GM12878 (cell line): Measurements from ENCODE around the gene BATF. TPM values are rescaled to one million over a fixed set of nuclear protein-coding genes. Genes with fewer than 3 reads are reported as not detected.
A peak's percentile ranks its signal among the peaks of the same experiment; 100 is the strongest.

Experiments used
- ATF2 ChIP-seq: IDR thresholded peaks from 2 replicates; pipeline ENCODE4 v1.6.1; 2012; ENCODE audit warnings: low read length, inconsistent platforms
- CEBPB ChIP-seq, 2 experiments: fragments of 150-350 bp in 1 of 2; IDR thresholded peaks; 2 replicates each; pipeline ENCODE4 v1.6.1; 2012 to 2014; ENCODE audit warnings: low read depth in 2 of 2, low read length in 2 of 2, borderline replicate concordance in 1 of 2, inconsistent platforms in 1 of 2
- CUX1 ChIP-seq: IDR thresholded peaks from 2 replicates; pipeline ENCODE4 v1.6.1; 2012; ENCODE audit warnings: improper control_type of control experiment, low read depth, low read length; ENCODE audit not compliant: insufficient replicate concordance
- DPF2 ChIP-seq: fragments of 450-650 bp; IDR thresholded peaks from 2 replicates; pipeline ENCODE4 v1.6.1; 2017; ENCODE audit warnings: mild to moderate bottlenecking
- HDAC6 ChIP-seq: fragments of 200-600 bp; sonication (generic); IDR thresholded peaks from one replicate; pipeline ENCODE4 v1.8.0; 2017; ENCODE audit warnings: antibody characterized with exemption; ENCODE audit not compliant: unreplicated experiment
- HDGF ChIP-seq: fragments of 450-650 bp; IDR thresholded peaks from 2 replicates; pipeline ENCODE4 v1.6.1; 2016; ENCODE audit warnings: antibody characterized with exemption
- IKZF2 ChIP-seq, 2 experiments: fragments of 450-650 bp; IDR thresholded peaks; 2 replicates each; pipeline ENCODE4 v1.6.1; 2017; ENCODE audit warnings: mild to moderate bottlenecking in 2 of 2, moderate library complexity in 2 of 2
- KLF5 ChIP-seq: fragments of 450-650 bp; IDR thresholded peaks from 2 replicates; pipeline ENCODE4 v1.6.1; 2014; ENCODE audit warnings: mild to moderate bottlenecking; ENCODE audit not compliant: partially characterized antibody
- MTA3 ChIP-seq: IDR thresholded peaks from 2 replicates; pipeline ENCODE4 v1.6.1; 2012; ENCODE audit warnings: low read length, inconsistent platforms, borderline replicate concordance
- MXI1 ChIP-seq: fragments of 150-350 bp; IDR thresholded peaks from 2 replicates; pipeline ENCODE4 v1.6.1; 2011; ENCODE audit warnings: low read depth, mild to moderate bottlenecking, inconsistent platforms, low read length, improper control_type of control experiment
- NBN ChIP-seq: fragments of 450-650 bp; IDR thresholded peaks from 2 replicates; pipeline ENCODE4 v1.6.1; 2016
- NFIC ChIP-seq: IDR thresholded peaks from 2 replicates; pipeline ENCODE4 v1.6.1; 2012; ENCODE audit warnings: low read depth, mild to moderate bottlenecking, inconsistent platforms, low read length, moderate library complexity
- NKRF ChIP-seq: fragments of 450-650 bp; conservative IDR thresholded peaks from 2 replicates; pipeline ENCODE4 v1.6.1; 2017; ENCODE audit warnings: mild to moderate bottlenecking, moderate library complexity
- PAX5 ChIP-seq: IDR thresholded peaks from 2 replicates; pipeline ENCODE4 v1.6.1; 2011; ENCODE audit warnings: low read depth, low read length, borderline replicate concordance
- WRNIP1 ChIP-seq: IDR thresholded peaks from 2 replicates; pipeline ENCODE4 v1.6.1; 2011; ENCODE audit warnings: low read depth, low read length, improper control_type of control experiment, borderline replicate concordance
- YY1 ChIP-seq: IDR thresholded peaks from 2 replicates; pipeline ENCODE4 v1.6.1; 2011; ENCODE audit warnings: low read depth, mild to moderate bottlenecking, low read length
- ZBTB4 ChIP-seq: fragments of 450-650 bp; formaldehyde crosslinking; IDR thresholded peaks from 2 replicates; pipeline ENCODE4 v1.4.0; 2022; ENCODE audit warnings: mild to moderate bottlenecking, moderate library complexity
- ZZZ3 ChIP-seq: IDR thresholded peaks from 2 replicates; pipeline ENCODE4 v1.6.1; 2011; ENCODE audit warnings: low read depth; ENCODE audit not compliant: control insufficient read depth, insufficient read length
- polyA plus RNA-seq, 11 experiments: library from polyadenylated mRNA; depleted of rRNA in 4 of 11; unstranded in 6 of 11; stranded (reverse) in 5 of 11; fragments of >200 nt; fragmentation: Nextera tagmentation in 4 of 11; fragmentation: Illumina TruSeq in 1 of 11; extraction: Ambion mirVana in 4 of 11; extraction: Trizol in 1 of 11; gene quantifications; 1 replicate in 1 of 11; 2 replicates in 10 of 11; pipeline versions ENCODE4 v1.2.1 to v1.2.3, GENCODE V29; 2011 to 2016; ENCODE audit warnings: inconsistent platforms in 2 of 11, missing spikeins in 2 of 11, low read depth in 1 of 11
- total RNA-seq, 4 experiments: library from RNA; depleted of rRNA in 3 of 4; stranded (reverse); fragments of >200 nt in 3 of 4; fragmentation: Illumina TruSeq in 1 of 4; extraction: Trizol in 1 of 4; gene quantifications; 2 replicates each; pipeline versions ENCODE4 v1.2.1 to v1.2.3, GENCODE V29; 2013 to 2021

The BATF gene
- total and polyA plus RNA-seq, 10 of the 15 experiments (the other 5 are each of a cell fraction or from before 2014, with no cell fraction given) = 10.0 to 154 (median 103) TPM

- no peak for TF ChIP-seq ZBTB4
- TF ChIP-seq PAX5 = peak; percentile 97
- peak; percentile 91 for TF ChIP-seq NFIC
- TF ChIP-seq ATF2 = peak; percentile 80; the same call in 1 of the 2 replicates
- TF ChIP-seq HDAC6 = no peak
- no peak for TF ChIP-seq KLF5
- peak; percentile 82 to 85 for TF ChIP-seq IKZF2 (IDR thresholded peaks at IDR 0.05)
- TF ChIP-seq MXI1 = peak; percentile 49; the same call in 1 of the 2 replicates
- peak; percentile 57; the same call in 1 of the 2 replicates for TF ChIP-seq DPF2
- TF ChIP-seq MTA3 = peak; percentile 81; the same call in 1 of the 2 replicates
- no peak for TF ChIP-seq CEBPB (IDR thresholded peaks at IDR 0.05; ENCODE audit: borderline replicate concordance in 1 of 2, low read depth in 2 of 2, low read length in 2 of 2)
- peak; percentile 55; the same call in 1 of the 2 replicates for TF ChIP-seq NBN
- TF ChIP-seq NKRF = no peak
- no peak for TF ChIP-seq HDGF
- TF ChIP-seq CUX1 = no peak
- TF ChIP-seq YY1 = peak; percentile 86
- TF ChIP-seq WRNIP1 = no peak
- TF ChIP-seq ZZZ3 = no peak
Observed at GRCh38 chr14:75499084-75499875, 23.0 kb upstream of the BATF start (continued).
